ENCODE measurements around the gene CCM2.

DNA sequence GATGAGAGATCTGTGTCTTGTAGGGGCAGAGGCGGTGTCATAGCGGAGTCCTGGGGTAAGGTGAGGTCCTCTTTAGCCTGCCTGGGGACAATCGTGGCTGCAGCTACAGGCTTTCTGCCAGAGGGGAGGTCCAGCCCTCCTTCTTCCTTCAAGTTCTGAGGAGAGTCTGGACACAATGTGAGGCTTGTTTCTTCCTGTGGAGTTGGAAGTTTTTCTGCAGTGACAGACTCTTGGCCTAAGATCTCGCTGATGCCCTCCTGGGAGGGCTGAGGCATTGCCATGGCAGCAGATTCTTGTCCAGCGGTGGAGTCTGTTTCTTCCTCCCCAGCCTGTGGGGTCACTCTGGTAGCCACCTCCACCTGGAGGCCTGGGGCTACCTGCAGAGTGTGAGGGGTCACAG, 84.3 kb downstream of the CCM2 start:
- TF ChIP-seq YY1 (IDR thresholded peaks at IDR 0.05; ENCODE audit: insufficient read depth, insufficient read length) (no peak), ZNF274 (IDR thresholded peaks at IDR 0.05; ENCODE audit: low read depth, low read length) (no peak)

Measured in NT2/D1 (cell line).